Adrenal gland (tissue), 5 donors: ENCODE results near the gene WNT4.

Source experiments
- CTCF ChIP-seq, 6 experiments: fragments of 450-650 bp in 4 of 6; fragments of 200-600 bp in 2 of 6; sonication (generic) in 1 of 6; IDR thresholded peaks; 1 replicate in 5 of 6; 2 replicates in 1 of 6; pipeline versions ENCODE4 v1.5.1 to v1.8.0; 2016 to 2021; ENCODE audit warnings: antibody characterized with exemption in 6 of 6, mild to moderate bottlenecking in 2 of 6, moderate library complexity in 1 of 6
- POLR2A ChIP-seq, 2 donors: fragments of 450-650 bp; IDR thresholded peaks; one replicate each; pipeline ENCODE4 v1.6.1; 2017; ENCODE audit warnings: antibody characterized with exemption in 2 of 2, mild to moderate bottlenecking in 2 of 2, moderate library complexity in 1 of 2
- donor health status: DM: no; HTN: no; CAD: no.

- TF ChIP-seq CTCF (IDR thresholded peaks at IDR 0.05), result no peak
- no peak for TF ChIP-seq POLR2A (IDR thresholded peaks at IDR 0.05)
Measured at GRCh38 chr1:22132517-22133235, 10.2 kb downstream of the WNT4 start.
